HCT116 (cell line): ENCODE results near the gene PKIB. TPM values are rescaled to one million over a fixed set of nuclear protein-coding genes. Genes with fewer than 3 reads are reported as not detected.
A peak's percentile ranks its signal among the peaks of the same experiment; 100 is the strongest.

Experiments
- ATAC-seq: fragments of 200-7000 bp; cut with Tn5 transposase; 2 replicates; pipeline ENCODE4 v1.9.1; 2020; ENCODE audit warnings: mild to moderate bottlenecking, moderate library complexity
- BruUV-seq: library from RNA; stranded (reverse); fragments of 400-500 nt; replicated peaks from 2 replicates; lab custom pipeline; 2021; lab: Mats Ljungman, UMichigan
- CTCF ChIA-PET: fragments of 300-600 bp; sonication (Branson Sonifier 250); formaldehyde crosslinking; loops from one replicate; lab custom pipeline; 2021; ENCODE audit warnings: antibody characterized with exemption; lab: Charles Lee
- POLR2A ChIA-PET: fragments of 300-600, 350-600 bp; sonication (Branson Sonifier 250); formaldehyde crosslinking; loops from one replicate; lab custom pipeline; 2021; ENCODE audit warnings: antibody characterized with exemption; lab: Charles Lee
- RAD21 ChIA-PET, 2 experiments: fragments of 300-600 bp; sonication (Branson Sonifier 250); formaldehyde crosslinking; loops; one replicate each; lab custom pipeline; 2023; ENCODE audit warnings: low total read pairs in 2 of 2; ENCODE audit not compliant: uncharacterized antibody in 2 of 2, unreplicated experiment in 2 of 2, low non-redundant PET in 1 of 2; lab: Charles Lee
- DNase-seq: peaks from one replicate; pipeline ENCODE4 v3.0.0-alpha.2; 2010; ENCODE audit warnings: low read depth, low spot score
- H2AFZ ChIP-seq: fragments of 200-600 bp; shearing (Covaris generic), sonication (generic); 2 replicates; pipeline ENCODE4 v1.6.1; 2017; ENCODE audit warnings: low read depth, mixed run types, mixed read lengths, antibody characterized with exemption, low read length; ENCODE audit not compliant: poor library complexity, severe bottlenecking
- H3K27ac ChIP-seq: 2 replicates; pipeline ENCODE4 v1.5.1; 2012; ENCODE audit warnings: low read depth, low read length
- H3K27me3 ChIP-seq: fragments of 200-600 bp; sonication (generic); 2 replicates; pipeline ENCODE4 v1.6.1; 2016; ENCODE audit warnings: mixed run types, low read length, mixed read lengths; ENCODE audit not compliant: insufficient read depth
- H3K36me3 ChIP-seq, 2 experiments: fragments of 200-500 bp in 1 of 2; fragments of 200-600 bp in 1 of 2; sonication (Bioruptor generic) in 1 of 2; sonication (generic) in 1 of 2; 2 replicates each; pipeline versions ENCODE4 v1.5.1 to v1.6.1; 2014 to 2016; ENCODE audit warnings: low read length in 2 of 2, inconsistent platforms in 1 of 2, mixed read lengths in 1 of 2, mixed run types in 1 of 2; ENCODE audit not compliant: insufficient read depth in 2 of 2, control insufficient read depth in 1 of 2
- H3K4me1 ChIP-seq, 2 experiments: fragments of 200-600 bp in 1 of 2; sonication (generic) in 1 of 2; 2 replicates each; pipeline versions ENCODE4 v1.5.1 to v1.6.1; 2012 to 2017; ENCODE audit warnings: low read length in 2 of 2, inconsistent platforms in 1 of 2, mild to moderate bottlenecking in 1 of 2, mixed read lengths in 1 of 2, mixed run types in 1 of 2, moderate library complexity in 1 of 2; ENCODE audit not compliant: insufficient read depth in 2 of 2, control insufficient read depth in 1 of 2
- H3K4me2 ChIP-seq: fragments of 200-600 bp; sonication (generic); 2 replicates; pipeline ENCODE4 v1.6.1; 2017; ENCODE audit warnings: mixed run types, low read length, mixed read lengths
- H3K4me3 ChIP-seq, 2 experiments: fragments of 200-600 bp in 1 of 2; sonication (generic) in 1 of 2; replicated peaks in 1 of 2; 2 replicates each; pipeline ENCODE4 v1.5.1; 2011 to 2016; ENCODE audit warnings: low read length in 2 of 2, control low read depth in 1 of 2, low read depth in 1 of 2, mild to moderate bottlenecking in 1 of 2, mixed read lengths in 1 of 2, mixed run types in 1 of 2
- H3K79me2 ChIP-seq: fragments of 200-600 bp; sonication (generic); 2 replicates; pipeline ENCODE4 v1.6.1; 2017; ENCODE audit warnings: mild to moderate bottlenecking, mixed run types, low read length, moderate library complexity, mixed read lengths; ENCODE audit not compliant: insufficient read depth
- H3K9ac ChIP-seq: fragments of 200-600 bp; sonication (generic); 2 replicates; pipeline ENCODE4 v1.6.1; 2016; ENCODE audit warnings: low read length, mixed read lengths
- H3K9me2 ChIP-seq: fragments of 200-600 bp; sonication (generic), shearing (Covaris generic); 2 replicates; pipeline ENCODE4 v1.6.1; 2017; ENCODE audit warnings: mixed run types, mild to moderate bottlenecking, moderate library complexity; ENCODE audit not compliant: insufficient read depth
- H3K9me3 ChIP-seq, 2 experiments: fragments of 200-500 bp in 1 of 2; fragments of 200-600 bp in 1 of 2; sonication (Bioruptor generic) in 1 of 2; sonication (generic) in 1 of 2; 2 replicates each; pipeline ENCODE4 v1.6.1; 2014 to 2017; ENCODE audit warnings: low read length in 2 of 2, mixed read lengths in 2 of 2, inconsistent platforms in 1 of 2, low read depth in 1 of 2, mild to moderate bottlenecking in 1 of 2, mixed run types in 1 of 2, moderate library complexity in 1 of 2; ENCODE audit not compliant: control insufficient read depth in 1 of 2, insufficient read depth in 1 of 2
- H4K20me1 ChIP-seq: fragments of 200-600 bp; sonication (generic), shearing (Covaris generic); 2 replicates; pipeline ENCODE4 v1.6.1; 2017; ENCODE audit warnings: mixed run types, mild to moderate bottlenecking, moderate library complexity; ENCODE audit not compliant: insufficient read depth
- CEBPB ChIP-seq: IDR thresholded peaks from 2 replicates; pipeline ENCODE4 v1.6.1; 2012; ENCODE audit warnings: low read depth
- JUND ChIP-seq: IDR thresholded peaks from 2 replicates; pipeline ENCODE4 v1.6.1; 2012
- POLR2A ChIP-seq: IDR thresholded peaks from 2 replicates; pipeline ENCODE4 v1.7.0; 2011; ENCODE audit warnings: borderline replicate concordance; ENCODE audit not compliant: insufficient read depth, insufficient read length; ENCODE audit errors: extremely low read depth
- POLR2AphosphoS5 ChIP-seq: IDR thresholded peaks from 2 replicates; pipeline ENCODE4 v1.6.1; 2011; ENCODE audit warnings: mild to moderate bottlenecking, low read depth, low read length, moderate library complexity
- SP1 ChIP-seq: IDR thresholded peaks from 2 replicates; pipeline ENCODE4 v1.6.1; 2012; ENCODE audit warnings: low read depth
- TCF7L2 ChIP-seq: IDR thresholded peaks from 2 replicates; pipeline ENCODE4 v1.7.0; 2011; ENCODE audit warnings: borderline replicate concordance, inconsistent platforms; ENCODE audit not compliant: insufficient read depth, insufficient read length; ENCODE audit errors: extremely low read depth
- ZBTB33 ChIP-seq: IDR thresholded peaks from 2 replicates; pipeline ENCODE4 v1.6.1; 2011; ENCODE audit warnings: mild to moderate bottlenecking, low read length, moderate library complexity; ENCODE audit not compliant: insufficient replicate concordance; ENCODE audit errors: extremely low read depth
- intact Hi-C: fragments of 100-400 bp; cut with micrococcal nuclease; formaldehyde crosslinking; loops from 2 replicates; pipeline ENCODE4 v1.10.0; 2022
- total RNA-seq: library from RNA; stranded (reverse); gene quantifications from one replicate; pipeline ENCODE4 v1.2.1, GENCODE V29; 2021; ENCODE audit not compliant: unreplicated experiment

PKIB gene
- total RNA-seq, 1 experiment from 2014 or later = 24.0 TPM

- no peak for TF ChIP-seq ZBTB33
- TF ChIP-seq SP1 = no peak
- TF ChIP-seq POLR2A = no peak
- TF ChIP-seq POLR2AphosphoS5 = no peak
- TF ChIP-seq TCF7L2 = no peak
Observed at GRCh38 chr6:122735582-122735981, 125.4 kb downstream of the PKIB start (continued).

- H3K79me2 ChIP-seq = no peaks in the 10 kb centered on the region
- intact Hi-C loops = no loop called here
- peak overlapping the region; percentile 32 for H2AFZ ChIP-seq
- no peaks in the 10 kb centered on the region for H3K9me3 ChIP-seq
- TF ChIP-seq CEBPB (no peak), ZBTB33 (no peak), JUND (0 out of 2 replicates have a peak, but pooled peaks have one; percentile 9)
- TF ChIP-seq, all 23 proteins: peak for 1
- no peak for ATAC-seq
- H3K9ac ChIP-seq = no peak overlapping the region
- no TSS peak for BruUV-seq
- no peaks in the 10 kb centered on the region for H3K9me2 ChIP-seq
- H3K4me1 ChIP-seq = no peaks in the 10 kb centered on the region
- no peak overlapping the region for H3K27ac ChIP-seq
- H3K27me3 ChIP-seq = no peaks in the 10 kb centered on the region
- no peak overlapping the region for H3K4me3 ChIP-seq
- CTCF ChIA-PET = no interaction called here
- H3K36me3 ChIP-seq = no peaks in the 10 kb centered on the region
- no peak for DNase-seq
- RAD21 ChIA-PET = no interaction called here
- H4K20me1 ChIP-seq = no peaks in the 10 kb centered on the region
- POLR2A ChIA-PET = no interaction called here
- H3K4me2 ChIP-seq = no peak overlapping the region
Observed at GRCh38 chr6:122736163-122736562, 126.0 kb downstream of the PKIB start.
